ENCODE results near the gene ANKMY1. TPM values are rescaled to one million over a fixed set of nuclear protein-coding genes. Genes with fewer than 3 reads are reported as not detected.

Gene ANKMY1
- polyA plus RNA-seq, 3 donors: 2.1 to 22.9 (median 2.9) TPM

DNA sequence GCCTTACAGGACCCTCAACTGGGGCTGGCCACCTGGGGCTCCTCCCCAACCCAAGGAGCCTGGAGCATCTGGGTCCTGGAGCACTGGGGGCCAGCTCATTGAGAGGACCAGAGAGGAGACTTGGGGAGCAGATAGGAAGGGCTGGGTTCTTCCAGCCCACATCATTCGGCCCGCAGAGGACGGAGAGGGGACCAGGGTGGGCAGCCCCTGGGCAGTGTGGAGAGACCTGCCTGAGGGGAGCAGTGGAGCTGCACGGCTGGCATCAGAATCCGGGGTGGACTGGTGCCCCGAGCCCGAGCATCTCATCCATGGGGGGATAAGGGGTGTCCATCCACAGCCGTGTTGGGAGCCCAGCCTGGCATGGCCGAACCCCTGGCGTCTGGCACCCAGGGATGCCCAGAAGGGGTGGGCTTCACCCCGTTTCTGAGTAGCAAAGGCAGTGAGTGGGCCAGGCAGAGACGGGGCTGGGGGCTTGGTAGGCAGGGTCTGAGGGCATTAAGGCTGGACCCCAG, 111.1 kb downstream of the ANKMY1 start:
- no peak overlapping the region for H3K4me3 Mint-ChIP-seq
- no peak for TF ChIP-seq CTCF (IDR thresholded peaks at IDR 0.05)
- Histone ChIP-seq H3K9ac (ENCODE audit: insufficient read depth, low read length, poor library complexity, severe bottlenecking) (no peak overlapping the region), H3K79me2 (ENCODE audit: insufficient read depth, low read length) (no peaks in the 10 kb centered on the region), H3K4me1 (ENCODE audit: control insufficient read depth in 1 of 2, insufficient read depth in 2 of 2, low read length in 2 of 2) (no peaks in the 10 kb centered on the region), H3K9me3 (replicated peaks in 1 of 2; ENCODE audit: control insufficient read depth in 1 of 2, insufficient read depth in 1 of 2, low read length in 2 of 2) (no peaks in the 10 kb centered on the region), H3K4me2 (replicated peaks; ENCODE audit: extremely low read depth, low read length, poor library complexity, severe bottlenecking) (no peak overlapping the region), H4K20me1 (ENCODE audit: insufficient read depth, low read length) (no peaks in the 10 kb centered on the region), H3K36me3 (replicated peaks in 1 of 2; ENCODE audit: control insufficient read depth in 1 of 2, insufficient read depth in 2 of 2, low read length in 2 of 2) (no peaks in the 10 kb centered on the region), H3K27me3 (ENCODE audit: control insufficient read depth in 2 of 2, insufficient read depth in 2 of 2, low read length in 2 of 2) (peaks cover 2 to 21% of the 10 kb centered on the region in 2 donors), H2AFZ (ENCODE audit: insufficient read depth, low read depth, low read length, poor library complexity, severe bottlenecking) (no peak overlapping the region), H3K4me3 (replicated peaks in 1 of 3; ENCODE audit: low read depth in 2 of 3, low read length in 3 of 3) (no peak overlapping the region), H3K27ac (ENCODE audit: low read depth in 1 of 2, low read length in 2 of 2) (no peak overlapping the region)
- DNase-seq: no peak
- H3K4me1 Mint-ChIP-seq: no peaks in the 10 kb centered on the region
- no peaks in the 10 kb centered on the region for H3K36me3 Mint-ChIP-seq
- H3K27me3 Mint-ChIP-seq (ENCODE audit: low read depth in 3 of 3): peaks cover 17 to 34% (median 22%) of the 10 kb centered on the region in 3 donors
- H3K9me3 Mint-ChIP-seq: peaks cover 0 to 2% (median 0%) of the 10 kb centered on the region in 7 donors
- intact Hi-C loops (cut with micrococcal nuclease): no loop called here
- no peak overlapping the region for H3K27ac Mint-ChIP-seq
- 98% methylated on average over 10 of the region's 12 CpGs for WGBS (ENCODE audit: insufficient coverage)

DNA sequence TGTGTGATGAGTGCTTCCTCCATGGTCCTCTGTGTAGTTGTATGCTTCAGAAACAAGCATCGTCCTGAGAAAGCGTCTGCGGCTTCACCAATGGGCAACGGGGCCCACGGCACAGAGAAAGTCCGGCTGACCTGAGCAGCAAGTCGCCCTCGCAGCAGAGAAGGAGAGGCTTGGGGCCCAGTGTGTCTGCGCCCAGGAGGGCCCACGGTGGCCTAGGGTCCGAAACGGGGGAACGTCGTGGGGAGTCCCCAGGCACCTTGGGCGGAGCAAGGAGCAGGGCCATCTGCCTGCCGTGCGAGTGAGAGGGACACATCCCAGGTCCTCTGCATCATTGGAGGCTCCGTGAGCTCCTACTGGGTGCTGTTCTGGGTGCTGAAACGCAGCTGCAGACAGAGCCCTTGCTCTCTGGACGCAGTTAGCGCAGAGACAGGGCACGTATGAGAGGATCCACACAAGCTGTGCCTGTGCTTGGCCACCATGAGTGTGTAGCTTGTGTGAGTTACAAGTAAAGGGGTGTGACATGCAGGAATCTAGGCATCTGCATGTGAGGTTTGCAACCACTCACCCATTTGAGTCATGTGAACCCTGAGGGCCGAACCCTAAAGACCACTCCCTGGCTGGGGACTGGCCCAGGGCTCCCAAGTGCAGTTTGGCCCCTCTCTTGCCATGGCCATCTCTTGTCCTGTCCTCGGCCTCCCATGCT, 111.7 kb downstream of the ANKMY1 start:
- 88% methylated on average over 24 of the region's 24 CpGs for WGBS (ENCODE audit: insufficient coverage)
- H3K27me3 ChIP-seq (ENCODE audit: control insufficient read depth in 2 of 2, insufficient read depth in 2 of 2, low read length in 2 of 2): peaks cover 0 to 15% of the 10 kb centered on the region in 2 donors
- no peak for DNase-seq

More for the DNA sequence above, 111.7 kb downstream of the ANKMY1 start:
- H3K4me2 ChIP-seq (replicated peaks; ENCODE audit: extremely low read depth, low read length, poor library complexity, severe bottlenecking): no peak overlapping the region
- Mint-ChIP-seq H3K27me3 (ENCODE audit: low read depth in 3 of 3) (peaks cover 15 to 28% (median 16%) of the 10 kb centered on the region in 3 donors), H3K4me3 (no peak overlapping the region), H3K36me3 (no peaks in the 10 kb centered on the region), H3K27ac (no peak overlapping the region), H3K9me3 (peaks cover 0 to 2% (median 0%) of the 10 kb centered on the region in 7 donors), H3K4me1 (no peaks in the 10 kb centered on the region)
- no peak for TF ChIP-seq CTCF (IDR thresholded peaks at IDR 0.05)
- no peaks in the 10 kb centered on the region for H3K36me3 ChIP-seq (replicated peaks in 1 of 2; ENCODE audit: control insufficient read depth in 1 of 2, insufficient read depth in 2 of 2, low read length in 2 of 2)
- H3K9me3 ChIP-seq (replicated peaks in 1 of 2; ENCODE audit: control insufficient read depth in 1 of 2, insufficient read depth in 1 of 2, low read length in 2 of 2): no peaks in the 10 kb centered on the region
- H3K79me2 ChIP-seq (ENCODE audit: insufficient read depth, low read length): no peaks in the 10 kb centered on the region
- no peaks in the 10 kb centered on the region for H4K20me1 ChIP-seq (ENCODE audit: insufficient read depth, low read length)
- no peak overlapping the region for H3K27ac ChIP-seq (ENCODE audit: low read depth in 1 of 2, low read length in 2 of 2)
- H3K9ac ChIP-seq (ENCODE audit: insufficient read depth, low read length, poor library complexity, severe bottlenecking): no peak overlapping the region
- intact Hi-C loops (cut with micrococcal nuclease): no loop called here
- no peaks in the 10 kb centered on the region for H3K4me1 ChIP-seq (ENCODE audit: control insufficient read depth in 1 of 2, insufficient read depth in 2 of 2, low read length in 2 of 2)
- H3K4me3 ChIP-seq (replicated peaks in 1 of 3; ENCODE audit: low read depth in 2 of 3, low read length in 3 of 3): no peak overlapping the region
- H2AFZ ChIP-seq (ENCODE audit: insufficient read depth, low read depth, low read length, poor library complexity, severe bottlenecking): no peak overlapping the region

Data from CD14-positive monocyte (primary cell).